Fibroblast of pulmonary artery (primary cell): Measurements from ENCODE around the gene QSER1.

Experiments used
- DNase-seq: peaks from one replicate; pipeline ENCODE4 v3.0.0-alpha.2; 2010; ENCODE audit warnings: low read depth
- H3K4me3 ChIP-seq: replicated peaks from 2 replicates; pipeline ENCODE4 v1.5.1; 2011; ENCODE audit warnings: low read depth, mild to moderate bottlenecking, control low read depth, low read length, moderate library complexity
- CTCF ChIP-seq: IDR thresholded peaks from 2 replicates; pipeline ENCODE4 v1.5.1; 2011; ENCODE audit warnings: mild to moderate bottlenecking, control low read depth, low read length, inconsistent platforms; ENCODE audit errors: missing control alignments

The QSER1 gene

GRCh38 chr11:32991427-32991826 is 98.8 kb downstream of the QSER1 start:
- DNase-seq = no peak
- H3K4me3 ChIP-seq = no peak overlapping the region
- no peak for TF ChIP-seq CTCF

- no peak for DNase-seq
- no peak for TF ChIP-seq CTCF
- no peak overlapping the region for H3K4me3 ChIP-seq
Observed at GRCh38 chr11:32991898-32992297, 99.3 kb downstream of the QSER1 start.

GRCh38 chr11:33000181-33000580 is 107.6 kb downstream of the QSER1 start:
- DNase-seq = peak; percentile 90
- no peak for TF ChIP-seq CTCF
- H3K4me3 ChIP-seq = no peak overlapping the region

GRCh38 chr11:33001281-33001680 is 108.7 kb downstream of the QSER1 start:
- no peak for DNase-seq
- no peak overlapping the region for H3K4me3 ChIP-seq
- no peak for TF ChIP-seq CTCF

- no peak for TF ChIP-seq CTCF
- H3K4me3 ChIP-seq = no peak overlapping the region
- DNase-seq = no peak
Observed at GRCh38 chr11:33001751-33002542, 109.3 kb downstream of the QSER1 start.

GRCh38 chr11:33005175-33005574 is 112.6 kb downstream of the QSER1 start:
- DNase-seq = no peak
- no peak overlapping the region for H3K4me3 ChIP-seq

More at GRCh38 chr11:33005175-33005574, 112.6 kb downstream of the QSER1 start:
- no peak for TF ChIP-seq CTCF
